H1 (cell line): Measurements from ENCODE around the gene TXNDC8. TPM values are rescaled to one million over a fixed set of nuclear protein-coding genes. Genes with fewer than 3 reads are reported as not detected.
"Not testable (repeated sequence)": the region's sequence is repeated elsewhere in the genome, so short reads cannot be mapped to it uniquely, and the experiment has no call there.

Source experiments
- CTCF ChIA-PET: fragments of 300-600 bp; sonication (Branson Sonifier 250); formaldehyde crosslinking; loops from one replicate; lab custom pipeline; 2021; ENCODE audit not compliant: partially characterized antibody; lab: Charles Lee
- POLR2A ChIA-PET: fragments of 300-600 bp; sonication (Branson Sonifier 250); formaldehyde crosslinking; loops from one replicate; lab custom pipeline; 2021; ENCODE audit warnings: inconsistent platforms; ENCODE audit not compliant: partially characterized antibody; lab: Charles Lee
- DNase-seq, 2 experiments: peaks; one replicate each; pipeline versions ENCODE4 v3.0.0 to v3.0.0-alpha.2; 2010 to 2022; ENCODE audit warnings: low spot score in 2 of 2, low read depth in 1 of 2, mixed read lengths in 1 of 2
- FAIRE-seq: peaks from 2 replicates; lab custom pipeline; 2011; peaks lifted over from hg19 to GRCh38; lab: Jason Lieb, UNC
- H2AFZ ChIP-seq: 2 replicates; pipeline ENCODE4 v1.8.1; 2012; ENCODE audit warnings: low read length, inconsistent platforms
- H2AK5ac ChIP-seq: 2 replicates; pipeline ENCODE4 v1.6.1; 2013; ENCODE audit warnings: low read depth, low read length
- H2BK120ac ChIP-seq: replicated peaks from 2 replicates; pipeline ENCODE3; 2013; ENCODE audit warnings: low read depth, low read length, inconsistent platforms
- H2BK12ac ChIP-seq: 2 replicates; pipeline ENCODE4 v1.6.1; 2013; ENCODE audit warnings: low read depth, low read length
- H2BK15ac ChIP-seq: 2 replicates; pipeline ENCODE4 v1.6.1; 2013; ENCODE audit warnings: low read length
- H2BK20ac ChIP-seq: 2 replicates; pipeline ENCODE4 v1.6.1; 2013; ENCODE audit warnings: low read length
- H2BK5ac ChIP-seq: 2 replicates; pipeline ENCODE4 v1.6.1; 2013; ENCODE audit warnings: low read depth, low read length
- H3K14ac ChIP-seq: 2 replicates; pipeline ENCODE4 v1.6.1; 2013; ENCODE audit warnings: inconsistent platforms; ENCODE audit not compliant: insufficient read length
- H3K18ac ChIP-seq: 2 replicates; pipeline ENCODE4 v1.6.1; 2013; ENCODE audit warnings: low read length; ENCODE audit errors: extremely low read depth
- H3K23ac ChIP-seq: 2 replicates; pipeline ENCODE4 v1.6.1; 2013; ENCODE audit warnings: inconsistent platforms; ENCODE audit not compliant: insufficient read length
- H3K23me2 ChIP-seq: 2 replicates; pipeline ENCODE4 v1.6.1; 2013; ENCODE audit warnings: low read depth, low read length
- H3K27ac ChIP-seq: 2 replicates; pipeline ENCODE4 v1.6.1; 2011; ENCODE audit warnings: low read depth, low read length, inconsistent platforms
- H3K27me3 ChIP-seq, 4 experiments: replicated peaks in 1 of 4; 1 replicate in 1 of 4; 2 replicates in 3 of 4; pipeline versions ENCODE4 v1.6.1 to v1.8.1; 2011 to 2013; ENCODE audit warnings: low read length in 3 of 4, mild to moderate bottlenecking in 3 of 4, inconsistent platforms in 2 of 4, mixed read lengths in 2 of 4, moderate library complexity in 1 of 4; ENCODE audit not compliant: control insufficient read depth in 3 of 4, insufficient read depth in 3 of 4; ENCODE audit errors: extremely low read depth in 1 of 4
- H3K36me3 ChIP-seq, 4 experiments: 2 replicates each; pipeline versions ENCODE4 v1.6.1 to v1.8.1; 2011 to 2013; ENCODE audit warnings: mild to moderate bottlenecking in 4 of 4, low read length in 3 of 4, moderate library complexity in 2 of 4, control low read depth in 1 of 4, inconsistent platforms in 1 of 4; ENCODE audit not compliant: insufficient read depth in 4 of 4, control insufficient read depth in 2 of 4
- H3K4ac ChIP-seq: replicated peaks from 2 replicates; pipeline ENCODE3; 2013; ENCODE audit warnings: low read length, low read depth, mixed read lengths, inconsistent platforms; ENCODE audit not compliant: insufficient read length
- H3K4me1 ChIP-seq, 4 experiments: replicated peaks in 1 of 4; 1 replicate in 1 of 4; 2 replicates in 3 of 4; pipeline versions ENCODE4 v1.6.1 to v1.8.1; 2011 to 2013; ENCODE audit warnings: low read length in 3 of 4, inconsistent platforms in 2 of 4, mixed read lengths in 1 of 4; ENCODE audit not compliant: insufficient read depth in 4 of 4, control insufficient read depth in 3 of 4
- H3K4me2 ChIP-seq, 2 experiments: 2 replicates each; pipeline versions ENCODE4 v1.6.1 to v1.8.1; 2011 to 2013; ENCODE audit warnings: low read depth in 2 of 2, low read length in 2 of 2, control low read depth in 1 of 2, inconsistent platforms in 1 of 2, mild to moderate bottlenecking in 1 of 2; ENCODE audit not compliant: insufficient read depth in 1 of 2
- H3K4me3 ChIP-seq, 4 experiments: fragments of 200-600, 300-600 bp in 1 of 4; sonication (generic), shearing (Covaris generic), sonication (Bioruptor Twin) in 1 of 4; 2 replicates each; pipeline versions ENCODE4 v1.5.1 to v1.8.1; 2011 to 2016; ENCODE audit warnings: low read length in 4 of 4, low read depth in 3 of 4, control low read depth in 2 of 4, inconsistent platforms in 2 of 4, mild to moderate bottlenecking in 2 of 4, mixed read lengths in 1 of 4, moderate library complexity in 1 of 4; ENCODE audit not compliant: insufficient read depth in 2 of 4; ENCODE audit errors: extremely low read depth in 1 of 4
- H3K56ac ChIP-seq: replicated peaks from 2 replicates; pipeline ENCODE3; 2013; ENCODE audit warnings: low read depth, mild to moderate bottlenecking, mixed read lengths, low read length, inconsistent platforms; ENCODE audit not compliant: insufficient read length
- H3K79me1 ChIP-seq: 2 replicates; pipeline ENCODE4 v1.6.1; 2013; ENCODE audit warnings: low read depth, low read length, control low read depth
- H3K79me2 ChIP-seq, 2 experiments: 2 replicates each; pipeline versions ENCODE4 v1.6.1 to v1.8.1; 2012 to 2013; ENCODE audit warnings: low read length in 2 of 2, mild to moderate bottlenecking in 2 of 2, inconsistent platforms in 1 of 2; ENCODE audit not compliant: insufficient read depth in 2 of 2, control insufficient read depth in 1 of 2
- H3K9ac ChIP-seq, 4 experiments: replicated peaks in 1 of 4; 1 replicate in 1 of 4; 2 replicates in 3 of 4; pipeline versions ENCODE4 v1.6.1 to v1.8.1; 2011 to 2013; ENCODE audit warnings: low read depth in 3 of 4, low read length in 3 of 4, control low read depth in 2 of 4, mild to moderate bottlenecking in 2 of 4, moderate library complexity in 2 of 4, inconsistent platforms in 1 of 4; ENCODE audit errors: extremely low read depth in 1 of 4
- H3K9me3 ChIP-seq, 2 experiments: 2 replicates each; pipeline versions ENCODE4 v1.6.1 to v1.8.1; 2012 to 2013; ENCODE audit warnings: mild to moderate bottlenecking in 2 of 2, moderate library complexity in 2 of 2, control low read depth in 1 of 2, inconsistent platforms in 1 of 2, low read depth in 1 of 2, low read length in 1 of 2, mixed read lengths in 1 of 2; ENCODE audit not compliant: insufficient read depth in 2 of 2
- H4K20me1 ChIP-seq, 2 experiments: replicated peaks in 1 of 2; 2 replicates each; pipeline versions ENCODE3 to v1.8.1; 2011 to 2013; ENCODE audit warnings: inconsistent platforms in 2 of 2, low read length in 2 of 2, mild to moderate bottlenecking in 1 of 2; ENCODE audit not compliant: insufficient read depth in 2 of 2, control insufficient read depth in 1 of 2
- H4K5ac ChIP-seq: 2 replicates; pipeline ENCODE4 v1.6.1; 2013; ENCODE audit warnings: low read length, low read depth, mixed read lengths, inconsistent platforms; ENCODE audit not compliant: insufficient read length
- H4K8ac ChIP-seq: 2 replicates; pipeline ENCODE4 v1.8.0; 2013; ENCODE audit warnings: mild to moderate bottlenecking, moderate library complexity, low read length, inconsistent platforms; ENCODE audit not compliant: insufficient read depth; ENCODE audit errors: extremely low read depth
- H4K91ac ChIP-seq: replicated peaks from 2 replicates; pipeline ENCODE3; 2013; ENCODE audit warnings: low read length, mixed read lengths, inconsistent platforms; ENCODE audit not compliant: insufficient read length
- WGBS, 2 experiments: shearing (Covaris generic) in 1 of 2; methylation state at CpG; one replicate each; pipeline versions ENCODE4 v1.1.6 to v1.1.7; 2013 to 2015; ENCODE audit warnings: low lambda C conversion rate in 2 of 2, mixed read lengths in 2 of 2, inconsistent platforms in 1 of 2, low coverage in 1 of 2, missing lambda C conversion rate in 1 of 2; ENCODE audit not compliant: insufficient replicate concordance in 2 of 2, insufficient coverage in 1 of 2, insufficient read length in 1 of 2; ENCODE audit errors: extremely low coverage in 1 of 2, missing lambda C conversion rate in 1 of 2; 5-methylcytosine and 5-hydroxymethylcytosine counted together
- polyA plus RNA-seq, 7 experiments: library from polyadenylated mRNA; depleted of rRNA in 3 of 7; stranded (reverse) in 5 of 7; unstranded in 2 of 7; fragments of >200 nt in 5 of 7; fragments of 200-250 nt in 2 of 7; gene quantifications; 1 replicate in 5 of 7; 2 replicates in 1 of 7; 4 replicates in 1 of 7; pipeline versions ENCODE4 v1.2.1 to v1.2.3, GENCODE V29; 2011 to 2013; ENCODE audit warnings: missing spikeins in 2 of 7, mixed read lengths in 2 of 7
- total RNA-seq: library from RNA; stranded (reverse); fragmentation: NEBNext Ultra II Directional; extraction: Animal tissue kit (Norgen Biotek cat#: 25700); gene quantifications from 2 replicates; pipeline ENCODE4 v1.2.1, GENCODE V29; 2021

TXNDC8 gene
- total and polyA plus RNA-seq, 2 of the 8 experiments (the other 6 are each of a cell fraction or from before 2014, with no cell fraction given) = not detected

- H2BK15ac ChIP-seq, H3K56ac ChIP-seq, H3K4me1 ChIP-seq, H2BK120ac ChIP-seq, H3K14ac ChIP-seq, H2BK5ac ChIP-seq, H3K9me3 ChIP-seq, POLR2A ChIA-PET, H4K20me1 ChIP-seq, H3K9ac ChIP-seq, H3K18ac ChIP-seq, H4K8ac ChIP-seq, H3K79me1 ChIP-seq, H2AFZ ChIP-seq, H4K91ac ChIP-seq, H3K27me3 ChIP-seq, H3K36me3 ChIP-seq, H3K27ac ChIP-seq, H3K79me2 ChIP-seq, H2BK12ac ChIP-seq, H4K5ac ChIP-seq, FAIRE-seq, H3K4me3 ChIP-seq, H3K23me2 ChIP-seq, H2AK5ac ChIP-seq, H2BK20ac ChIP-seq, H3K4ac ChIP-seq, H3K23ac ChIP-seq, H3K4me2 ChIP-seq, DNase-seq: not testable (repeated sequence)
- CTCF ChIA-PET = interaction anchor here (1.3 kb wide), 1 partner anchor 312 kb away, joined by 3 read pairs; no protein-coding TSS in a partner anchor
- 91% methylated on average over 2 of the region's 2 CpGs; no CpG with 5 or more reads in 1 of the 2 experiments for WGBS, 2 experiments
These were observed 25.7 kb downstream of the TXNDC8 start for GRCh38 chr9:110311978-110312377.
